DND-41 (cell line): Measurements from ENCODE around the gene ITGB1BP2.
"Not testable (repeated sequence)": the region's sequence is repeated elsewhere in the genome, so short reads cannot be mapped to it uniquely, and the experiment has no call there.

ENCODE experiments used
- CTCF ChIP-seq: IDR thresholded peaks from 2 replicates; pipeline ENCODE4 v1.5.1; 2012; ENCODE audit warnings: borderline replicate concordance, low read length, moderate library complexity, mild to moderate bottlenecking; ENCODE audit not compliant: poor library complexity, severe bottlenecking; ENCODE audit errors: extremely low read depth
- EZH2 ChIP-seq: IDR thresholded peaks from 3 replicates; pipeline ENCODE4 v1.6.1; 2012; ENCODE audit warnings: borderline replicate concordance, low read depth, mild to moderate bottlenecking, moderate library complexity, low read length, inconsistent platforms; ENCODE audit not compliant: severe bottlenecking

- not testable (repeated sequence) for TF ChIP-seq CTCF, EZH2
Observed at GRCh38 chrX:71268624-71269023, 32.9 kb upstream of the ITGB1BP2 start.
